Stimulated activated CD8-positive, alpha-beta memory T cell treated with anti-CD3 and anti-CD28 coated beads, Interleukin-12 subunit alpha, Interleukin-12 subunit beta, amount 100 ng/mL, for 24 hours (primary cell): ENCODE results near the gene SSBP3.
"Not testable (repeated sequence)": the region's sequence is repeated elsewhere in the genome, so short reads cannot be mapped to it uniquely, and the experiment has no call there.

Experiments
- DNase-seq: peaks from one replicate; pipeline ENCODE4 v3.0.0-alpha.2; 2020; ENCODE audit errors: extremely low read depth

The SSBP3 gene

GRCh38 chr1:54348700-54349021 lies 57.5 kb downstream of the SSBP3 start:
- DNase-seq, result no peak

- DNase-seq, result no peak
These were observed 58.1 kb downstream of the SSBP3 start for GRCh38 chr1:54347955-54348699.

- DNase-seq, result no peak
These were observed 58.8 kb downstream of the SSBP3 start for GRCh38 chr1:54347261-54347954.

GRCh38 chr1:54345548-54345947 lies 60.6 kb downstream of the SSBP3 start:
- not testable (repeated sequence) for DNase-seq

GRCh38 chr1:54345116-54345515 lies 61.1 kb downstream of the SSBP3 start:
- DNase-seq, result no peak

GRCh38 chr1:54342742-54343687 lies 63.2 kb downstream of the SSBP3 start:
- DNase-seq, result no peak

- no peak for DNase-seq
These were observed 63.9 kb downstream of the SSBP3 start for GRCh38 chr1:54342288-54342687.

- no peak for DNase-seq
These were observed 64.4 kb downstream of the SSBP3 start for GRCh38 chr1:54341763-54342162.

- DNase-seq, result no peak
These were observed 65.3 kb downstream of the SSBP3 start for GRCh38 chr1:54340878-54341277.

- no peak for DNase-seq
These were observed 65.8 kb downstream of the SSBP3 start for GRCh38 chr1:54340434-54340833.

GRCh38 chr1:54339126-54339525 lies 67.1 kb downstream of the SSBP3 start:
- DNase-seq, result no peak

- no peak for DNase-seq
These were observed 67.7 kb downstream of the SSBP3 start for GRCh38 chr1:54338464-54338863.

- no peak for DNase-seq
These were observed 68.3 kb downstream of the SSBP3 start for GRCh38 chr1:54337928-54338327.

GRCh38 chr1:54337034-54337433 lies 69.2 kb downstream of the SSBP3 start:
- no peak for DNase-seq

GRCh38 chr1:54336116-54336515 lies 70.1 kb downstream of the SSBP3 start:
- no peak for DNase-seq

GRCh38 chr1:54335755-54336108 lies 70.5 kb downstream of the SSBP3 start:
- DNase-seq, result no peak

GRCh38 chr1:54335011-54335754 lies 71.0 kb downstream of the SSBP3 start:
- no peak for DNase-seq

- no peak for DNase-seq
These were observed 73.2 kb downstream of the SSBP3 start for GRCh38 chr1:54332781-54333585.

- no peak for DNase-seq
These were observed 74.2 kb downstream of the SSBP3 start for GRCh38 chr1:54331843-54332463.

GRCh38 chr1:54331091-54331772 lies 75.0 kb downstream of the SSBP3 start:
- DNase-seq, result no peak
